ENCODE results near the gene RAI1. TPM values are rescaled to one million over a fixed set of nuclear protein-coding genes. Genes with fewer than 3 reads are reported as not detected.

Gene RAI1
- total RNA-seq, 1 experiment from 2014 or later, result 46.8 TPM

- no peak for DNase-seq (ENCODE audit: low spot score)
- no peak overlapping the region for H3K4me3 ChIP-seq (ENCODE audit: low read depth, low read length, poor library complexity, severe bottlenecking)
- TF ChIP-seq, protein P1, sequence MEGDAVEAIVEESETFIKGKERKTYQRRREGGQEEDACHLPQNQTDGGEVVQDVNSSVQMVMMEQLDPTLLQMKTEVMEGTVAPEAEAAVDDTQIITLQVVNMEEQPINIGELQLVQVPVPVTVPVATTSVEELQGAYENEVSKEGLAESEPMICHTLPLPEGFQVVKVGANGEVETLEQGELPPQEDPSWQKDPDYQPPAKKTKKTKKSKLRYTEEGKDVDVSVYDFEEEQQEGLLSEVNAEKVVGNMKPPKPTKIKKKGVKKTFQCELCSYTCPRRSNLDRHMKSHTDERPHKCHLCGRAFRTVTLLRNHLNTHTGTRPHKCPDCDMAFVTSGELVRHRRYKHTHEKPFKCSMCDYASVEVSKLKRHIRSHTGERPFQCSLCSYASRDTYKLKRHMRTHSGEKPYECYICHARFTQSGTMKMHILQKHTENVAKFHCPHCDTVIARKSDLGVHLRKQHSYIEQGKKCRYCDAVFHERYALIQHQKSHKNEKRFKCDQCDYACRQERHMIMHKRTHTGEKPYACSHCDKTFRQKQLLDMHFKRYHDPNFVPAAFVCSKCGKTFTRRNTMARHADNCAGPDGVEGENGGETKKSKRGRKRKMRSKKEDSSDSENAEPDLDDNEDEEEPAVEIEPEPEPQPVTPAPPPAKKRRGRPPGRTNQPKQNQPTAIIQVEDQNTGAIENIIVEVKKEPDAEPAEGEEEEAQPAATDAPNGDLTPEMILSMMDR (conservative IDR thresholded peaks at IDR 0.05; ENCODE audit: low read depth, low read length), result no peak
- TF ChIP-seq EZH2 (IDR thresholded peaks at IDR 0.05; ENCODE audit: borderline replicate concordance, low read depth, low read length, poor library complexity, severe bottlenecking), result no peak
- H3K27ac ChIP-seq (ENCODE audit: low read depth, low read length, poor library complexity, severe bottlenecking), result no peak overlapping the region
- no peaks in the 10 kb centered on the region for H3K4me1 ChIP-seq (ENCODE audit: insufficient read depth, low read length, poor library complexity, severe bottlenecking)
- no peaks in the 10 kb centered on the region for H3K36me3 ChIP-seq (ENCODE audit: insufficient read depth, low read length, poor library complexity, severe bottlenecking)
- BruUV-seq (replicated peaks), result no TSS peak
- H3K27me3 ChIP-seq (replicated peaks; ENCODE audit: insufficient read depth, low read depth, low read length, poor library complexity), result no peaks in the 10 kb centered on the region
- intact Hi-C loops (cut with micrococcal nuclease; ENCODE audit: unreplicated experiment), result no loop called here
- no peaks in the 10 kb centered on the region for H3K9me3 ChIP-seq (ENCODE audit: low read depth, low read length, poor library complexity, severe bottlenecking)
- ChIA-PET CTCF (no interaction called here), POLR2A (ENCODE audit: low non-redundant PET) (no interaction called here)
Measured at GRCh38 chr17:17671369-17672129, 9.7 kb upstream of the RAI1 start.

DNA sequence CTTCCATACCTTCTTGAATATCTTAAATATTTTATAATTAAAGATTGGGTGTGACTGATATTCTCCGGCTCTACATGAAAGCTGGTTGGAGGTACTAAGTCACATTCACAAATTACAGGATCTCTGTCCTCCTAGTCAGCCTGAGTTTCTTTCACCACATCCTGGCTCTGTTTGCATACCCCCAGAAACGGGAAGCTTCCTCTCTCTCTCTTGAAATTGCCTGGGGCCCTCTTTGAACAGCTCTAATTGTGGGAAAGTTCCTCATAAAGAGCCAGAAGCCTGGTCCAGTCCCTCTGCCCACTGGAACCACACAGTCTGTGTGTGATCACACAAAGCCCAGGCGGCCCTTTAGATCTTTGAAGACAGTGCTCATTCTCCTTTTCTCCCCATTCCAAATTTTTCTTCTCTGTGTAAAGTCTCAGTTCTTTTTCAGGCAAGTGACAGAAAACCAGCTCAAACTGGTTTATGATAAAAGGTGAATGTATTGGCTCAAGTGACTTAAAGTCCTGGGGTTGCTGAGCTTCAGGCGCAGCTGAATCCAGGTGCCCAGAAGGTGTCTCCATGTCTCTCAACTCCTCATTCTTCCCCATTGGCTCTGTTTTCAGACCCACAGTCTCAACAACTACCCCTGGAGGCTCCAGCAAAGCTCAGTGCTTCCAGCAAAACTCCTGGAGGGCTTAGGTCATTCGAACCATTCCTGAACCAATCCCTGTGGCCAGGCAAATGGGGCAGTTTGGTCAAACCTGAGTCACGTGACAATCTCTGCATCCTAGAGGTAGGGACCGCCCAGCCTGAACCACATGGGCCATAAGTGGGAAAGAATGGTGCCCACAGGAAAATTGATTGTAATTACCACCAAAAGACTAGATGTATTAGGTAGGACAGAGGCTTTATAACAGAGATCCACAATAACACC lies 8.5 kb upstream of the RAI1 start:
- ChIA-PET POLR2A (ENCODE audit: low non-redundant PET) (no interaction called here), CTCF (no interaction called here)
- Histone ChIP-seq H3K36me3 (ENCODE audit: insufficient read depth, low read length, poor library complexity, severe bottlenecking) (no peaks in the 10 kb centered on the region), H3K27me3 (replicated peaks; ENCODE audit: insufficient read depth, low read depth, low read length, poor library complexity) (no peaks in the 10 kb centered on the region), H3K27ac (ENCODE audit: low read depth, low read length, poor library complexity, severe bottlenecking) (no peak overlapping the region), H3K4me1 (ENCODE audit: insufficient read depth, low read length, poor library complexity, severe bottlenecking) (no peaks in the 10 kb centered on the region), H3K4me3 (ENCODE audit: low read depth, low read length, poor library complexity, severe bottlenecking) (no peak overlapping the region), H3K9me3 (ENCODE audit: low read depth, low read length, poor library complexity, severe bottlenecking) (no peaks in the 10 kb centered on the region)
- TF ChIP-seq, protein P1 (conservative IDR thresholded peaks at IDR 0.05; ENCODE audit: low read depth, low read length), result no peak
- no peak for TF ChIP-seq EZH2 (IDR thresholded peaks at IDR 0.05; ENCODE audit: borderline replicate concordance, low read depth, low read length, poor library complexity, severe bottlenecking)
- no TSS peak for BruUV-seq (replicated peaks)
- intact Hi-C loops (cut with micrococcal nuclease; ENCODE audit: unreplicated experiment), result no loop called here
- DNase-seq (ENCODE audit: low spot score), result no peak

DNA sequence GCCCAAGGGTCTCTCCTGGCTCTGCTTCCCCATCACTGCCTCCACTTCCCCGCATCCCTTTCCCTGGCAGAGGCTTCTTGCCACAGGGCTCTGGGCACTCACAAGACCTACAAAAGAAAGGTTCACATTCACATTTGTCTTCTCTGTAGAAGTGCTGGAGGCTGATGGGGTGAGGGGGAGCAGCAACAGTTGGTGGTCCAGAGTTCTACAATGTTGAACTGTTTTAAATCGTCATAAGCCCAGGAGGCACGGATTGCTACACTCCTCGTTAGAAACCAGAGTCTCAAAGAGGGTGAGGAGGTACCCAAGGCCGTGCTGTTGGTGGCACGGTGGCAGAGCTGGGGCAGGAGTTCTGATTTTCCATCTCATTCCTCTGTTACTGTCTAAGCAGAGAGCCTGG lies 5.8 kb upstream of the RAI1 start:
- Histone ChIP-seq H3K27ac (ENCODE audit: low read depth, low read length, poor library complexity, severe bottlenecking) (no peak overlapping the region), H3K9me3 (ENCODE audit: low read depth, low read length, poor library complexity, severe bottlenecking) (no peaks in the 10 kb centered on the region), H3K36me3 (ENCODE audit: insufficient read depth, low read length, poor library complexity, severe bottlenecking) (no peaks in the 10 kb centered on the region), H3K27me3 (replicated peaks; ENCODE audit: insufficient read depth, low read depth, low read length, poor library complexity) (no peaks in the 10 kb centered on the region), H3K4me3 (ENCODE audit: low read depth, low read length, poor library complexity, severe bottlenecking) (no peak overlapping the region), H3K4me1 (ENCODE audit: insufficient read depth, low read length, poor library complexity, severe bottlenecking) (no peaks in the 10 kb centered on the region)
- no TSS peak for BruUV-seq (replicated peaks)
- no peak for TF ChIP-seq EZH2 (IDR thresholded peaks at IDR 0.05; ENCODE audit: borderline replicate concordance, low read depth, low read length, poor library complexity, severe bottlenecking)
- TF ChIP-seq, protein P1 (conservative IDR thresholded peaks at IDR 0.05; ENCODE audit: low read depth, low read length), result no peak
- DNase-seq (ENCODE audit: low spot score), result no peak
- intact Hi-C loops (cut with micrococcal nuclease; ENCODE audit: unreplicated experiment), result no loop called here
- ChIA-PET CTCF (no interaction called here), POLR2A (ENCODE audit: low non-redundant PET) (no interaction called here)
